IPS DF 4.7 (cell line): ENCODE measurements around the gene GADD45A.

Source experiments
- DNase-seq: peaks from one replicate; pipeline ENCODE4 v3.0.0-alpha.2; 2013; ENCODE audit warnings: low spot score; ENCODE audit errors: extremely low read depth

Gene GADD45A

GRCh38 chr1:67668660-67669059, 16.3 kb upstream of the GADD45A start:
- no peak for DNase-seq

DNA sequence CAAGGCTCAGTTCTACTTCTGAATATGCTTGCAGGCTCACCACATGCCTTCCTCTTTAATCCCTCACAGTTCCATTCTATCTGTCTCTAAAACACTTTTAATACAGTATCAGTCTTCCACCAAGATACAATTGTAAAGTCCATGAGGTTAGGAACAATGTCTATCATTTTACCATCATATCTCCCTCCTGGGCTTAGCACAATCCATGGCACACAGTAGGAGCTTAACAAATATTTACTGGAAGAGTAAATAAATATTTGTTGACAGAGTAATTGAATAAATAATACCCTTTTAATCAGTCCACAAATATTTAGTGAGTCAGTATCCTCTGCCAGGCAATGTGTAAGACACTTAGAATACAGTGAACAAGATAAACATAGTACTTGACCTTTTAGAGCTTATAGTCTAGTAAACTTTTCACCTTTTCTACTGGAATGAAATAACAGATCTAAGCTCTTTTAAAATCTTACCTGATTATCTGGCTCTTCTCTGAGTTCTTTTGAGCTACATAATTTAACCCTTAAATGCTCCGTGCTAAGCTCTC, 12.7 kb upstream of the GADD45A start:
- no peak for DNase-seq

DNA sequence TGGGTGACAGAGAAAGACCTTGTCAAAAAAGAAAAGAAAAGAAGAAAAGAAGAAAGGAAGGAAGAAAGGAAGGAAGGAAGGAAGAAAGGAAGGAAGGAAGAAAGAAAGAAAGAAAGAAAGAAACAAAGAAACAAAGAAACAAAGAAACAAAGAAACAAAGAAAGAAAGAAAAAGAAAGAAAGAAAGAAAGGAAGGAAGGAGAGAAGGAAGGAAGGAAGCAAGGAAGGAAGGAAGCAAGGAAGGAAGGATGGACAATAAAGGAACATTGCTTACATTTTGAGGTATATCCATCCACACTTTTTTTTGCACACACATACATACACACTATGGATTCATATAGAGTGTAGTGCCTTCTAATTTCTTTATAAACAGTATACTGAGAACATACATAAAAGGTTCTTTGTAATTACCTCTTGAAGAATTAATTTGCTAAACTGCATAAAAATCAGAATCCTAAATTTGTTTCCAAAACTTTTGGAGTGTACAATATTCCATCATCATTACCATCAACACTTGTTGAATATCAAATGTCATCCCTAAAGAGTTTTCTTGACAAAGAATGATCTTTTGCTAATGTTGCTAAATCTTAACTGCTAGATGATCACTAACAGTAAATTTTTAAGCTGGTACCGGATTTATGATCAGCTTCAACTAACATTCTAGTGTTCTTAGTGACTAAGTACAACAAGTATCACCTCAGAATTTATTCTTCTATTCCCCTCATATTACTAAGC, 11.4 kb upstream of the GADD45A start:
- no peak for DNase-seq

GRCh38 chr1:67674260-67675011, 10.6 kb upstream of the GADD45A start:
- no peak for DNase-seq

GRCh38 chr1:67675800-67676199, 9.2 kb upstream of the GADD45A start:
- DNase-seq = no peak

- DNase-seq = no peak
Observed at GRCh38 chr1:67676287-67676686, 8.7 kb upstream of the GADD45A start.

DNA sequence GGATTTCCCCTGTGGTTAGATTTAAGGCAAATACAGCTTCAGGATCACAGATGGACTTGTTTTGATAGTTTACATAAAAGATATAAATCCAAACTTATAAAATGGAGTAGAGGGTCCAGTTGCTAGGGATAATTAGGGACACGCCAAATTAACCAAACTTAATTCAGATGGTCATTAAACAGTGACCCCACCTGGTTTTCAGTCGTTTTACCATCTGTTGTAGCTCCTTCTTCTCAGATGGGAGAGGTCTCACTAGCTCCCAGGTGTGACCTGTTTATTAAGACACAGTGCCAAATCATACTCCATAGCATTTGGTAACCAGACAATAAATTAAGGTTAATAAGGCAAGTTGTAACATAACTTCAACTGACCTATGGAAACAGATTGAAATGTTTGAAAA, 8.1 kb upstream of the GADD45A start:
- DNase-seq = no peak

DNA sequence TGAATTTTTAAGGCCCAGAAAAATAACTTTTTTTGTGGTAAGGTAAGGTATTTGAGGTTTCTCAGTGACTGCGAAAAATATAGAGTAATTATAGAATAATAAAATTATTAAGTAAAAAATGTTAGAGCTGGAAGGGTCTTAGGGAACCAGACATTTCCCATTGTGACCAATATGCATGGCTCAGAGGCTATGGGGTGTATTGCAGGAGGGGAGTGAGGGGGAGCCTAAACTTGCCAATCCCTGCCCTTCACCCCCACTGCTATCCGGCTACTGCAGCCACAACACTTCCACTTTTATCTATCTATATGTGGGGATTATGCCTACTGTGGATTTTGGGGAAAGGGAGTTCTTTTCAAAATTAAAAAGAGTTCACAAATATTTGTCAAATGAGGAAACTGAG, 7.6 kb upstream of the GADD45A start:
- DNase-seq = no peak

DNA sequence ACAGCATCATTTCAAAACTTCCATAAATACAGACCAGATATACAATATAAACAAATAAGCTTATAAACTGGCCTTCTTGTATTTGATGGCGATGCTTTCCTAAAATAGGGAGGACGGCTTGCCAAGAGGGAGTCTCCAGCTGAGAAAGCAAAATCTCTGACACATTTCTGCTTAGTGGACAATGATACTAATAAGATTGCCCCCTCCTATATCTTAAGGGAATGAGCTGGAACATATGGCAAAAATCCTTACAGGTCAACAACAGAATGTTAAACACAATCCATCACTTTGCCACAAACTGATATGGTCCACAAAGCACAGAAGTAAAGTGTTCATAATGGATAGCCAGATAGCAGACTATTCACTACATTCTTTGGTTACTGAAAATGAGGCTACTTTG, 7.1 kb upstream of the GADD45A start:
- no peak for DNase-seq

- no peak for DNase-seq
Observed at GRCh38 chr1:67679691-67680090, 5.3 kb upstream of the GADD45A start.

- no peak for DNase-seq
Observed at GRCh38 chr1:67680486-67680885, 4.5 kb upstream of the GADD45A start.

DNA sequence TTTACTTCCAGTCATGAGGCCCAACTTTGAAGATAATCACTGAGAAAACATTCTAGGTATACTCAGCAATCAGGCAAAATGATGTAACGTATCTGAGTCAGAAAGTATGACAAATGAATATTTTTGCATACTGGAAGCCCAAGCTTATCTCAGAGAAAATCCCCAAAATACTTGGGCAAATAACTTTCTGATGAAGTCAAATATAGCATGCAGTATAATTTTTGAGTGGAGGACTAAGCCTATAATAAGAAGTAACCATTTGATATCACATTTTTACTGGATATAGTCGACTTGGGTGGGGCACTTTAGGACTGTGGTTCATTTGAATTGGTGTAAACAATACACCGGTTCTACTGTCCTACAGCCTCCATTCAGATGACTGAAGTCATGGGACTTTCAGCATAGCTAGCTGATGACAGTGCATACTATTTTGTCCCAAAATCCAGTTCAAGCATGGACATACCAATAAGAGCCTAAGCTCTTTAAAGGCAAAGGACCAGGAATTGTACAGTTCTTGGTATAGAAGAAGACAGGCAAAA, 2.3 kb upstream of the GADD45A start:
- DNase-seq = no peak

DNA sequence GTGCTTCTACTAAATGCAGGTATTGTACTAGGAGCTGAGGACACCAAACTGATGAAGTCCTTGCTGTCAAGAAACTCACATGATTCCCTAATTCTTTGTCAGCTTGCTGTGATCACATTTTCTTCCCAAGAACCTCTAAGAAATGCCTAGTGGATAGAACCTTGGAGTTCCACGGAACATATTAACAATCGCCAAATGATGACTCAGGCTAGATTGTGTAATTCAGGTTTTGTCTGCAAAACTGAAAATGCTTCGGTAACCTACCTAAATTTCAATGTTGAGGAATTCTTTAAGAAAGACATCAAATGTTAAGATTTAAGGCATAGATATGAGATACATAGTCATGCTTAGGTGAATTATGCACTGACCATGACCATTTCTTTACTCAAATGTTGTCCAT, 1.7 kb upstream of the GADD45A start:
- no peak for DNase-seq

GRCh38 chr1:67683766-67684525, 1.1 kb upstream of the GADD45A start:
- no peak for DNase-seq

DNA sequence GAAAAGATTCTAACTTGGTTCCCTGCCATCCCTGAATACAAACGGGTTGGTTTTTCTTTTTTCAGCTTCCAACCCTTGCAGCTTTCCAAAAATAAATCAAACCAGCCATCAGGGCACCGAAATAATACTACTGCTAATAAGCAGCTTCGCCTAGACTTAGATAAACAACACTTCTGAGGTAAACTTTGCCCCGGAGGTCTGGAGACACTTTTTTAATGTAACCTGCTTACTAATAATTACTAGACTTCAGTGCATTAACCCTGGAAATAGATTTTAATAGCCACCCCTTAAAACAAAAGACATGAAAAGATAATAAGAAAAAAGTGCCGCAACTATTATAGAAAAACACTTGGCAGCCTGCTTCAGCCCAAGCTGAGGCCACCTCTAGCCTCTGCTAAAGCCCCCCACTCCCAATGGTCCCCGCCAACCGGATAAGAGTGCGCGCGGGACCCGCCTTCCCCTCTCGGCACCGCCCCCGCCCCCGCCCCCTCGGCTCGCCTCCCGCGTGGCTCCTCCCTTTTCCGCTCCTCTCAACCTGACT, 405 bp upstream of the GADD45A start:
- DNase-seq = no peak

DNA sequence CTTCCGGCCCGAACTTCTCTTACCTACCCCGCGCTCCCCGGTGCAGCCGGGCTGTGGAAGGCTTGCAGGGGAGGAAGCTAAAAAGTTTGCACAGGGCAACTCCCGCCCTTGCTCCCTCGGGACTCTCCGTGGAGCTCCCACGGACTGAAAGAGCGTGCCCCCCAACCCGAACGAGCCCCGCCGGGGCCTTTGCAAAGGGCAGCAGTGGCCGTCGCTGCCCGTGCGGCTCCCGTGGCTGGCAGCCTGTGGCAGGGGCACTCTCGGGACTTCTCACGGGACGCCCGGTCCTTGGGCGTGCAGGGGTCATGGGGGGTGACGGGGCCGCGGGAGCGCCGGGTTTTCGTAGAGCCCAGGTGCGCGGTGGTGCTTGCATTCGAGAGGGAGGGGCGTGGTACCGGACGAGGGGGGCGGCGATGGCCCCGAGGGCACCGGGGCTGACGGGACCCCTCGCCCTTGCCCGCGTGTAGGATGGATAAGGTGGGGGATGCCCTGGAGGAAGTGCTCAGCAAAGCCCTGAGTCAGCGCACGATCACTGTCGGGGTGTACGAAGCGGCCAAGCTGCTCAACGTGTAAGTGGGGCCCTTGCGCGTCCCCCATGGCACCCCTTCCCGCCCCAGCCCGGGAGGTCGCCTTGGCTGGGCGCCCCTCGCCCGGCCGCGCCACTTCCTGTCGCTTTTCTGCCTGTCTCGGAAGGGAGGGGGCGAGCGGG, 711 bp downstream of the GADD45A start:
- DNase-seq = no peak

GRCh38 chr1:67686267-67687197, 1.5 kb downstream of the GADD45A start:
- no peak for DNase-seq

DNA sequence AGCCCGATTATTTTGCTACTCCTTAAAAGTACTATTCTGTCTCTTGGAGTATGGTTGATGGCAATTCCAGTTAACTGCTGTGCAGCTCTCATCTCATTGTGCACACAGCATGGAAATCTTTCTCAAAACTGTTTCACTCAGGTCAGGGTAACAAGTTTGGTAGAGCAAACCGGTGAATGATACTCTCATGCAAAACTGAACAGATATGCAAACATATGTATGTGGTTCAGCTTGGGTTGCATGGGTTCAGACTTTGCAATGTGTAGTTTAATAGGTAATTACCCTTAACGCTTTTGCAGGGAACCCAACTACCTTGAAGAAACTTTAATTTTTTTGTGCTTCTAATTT, 2.2 kb downstream of the GADD45A start:
- no peak for DNase-seq

- DNase-seq = no peak
Observed at GRCh38 chr1:67687649-67688048, 2.6 kb downstream of the GADD45A start.
